GM12878 (cell line): ENCODE results near the gene CELSR1. TPM values are rescaled to one million over a fixed set of nuclear protein-coding genes. Genes with fewer than 3 reads are reported as not detected.

Experiments
- ATAC-seq: fragments of 200-7000 bp; cut with Tn5 transposase; 3 replicates; pipeline ENCODE4 v1.9.1; 2020; ENCODE audit warnings: mild to moderate bottlenecking, moderate library complexity
- BruUV-seq: library from RNA; stranded (reverse); fragments of 400-500 nt; replicated peaks from 2 replicates; lab custom pipeline; 2021; lab: Mats Ljungman, UMichigan
- CTCF ChIA-PET: fragments of 300-600 bp; sonication (Branson Sonifier 250); formaldehyde crosslinking; extraction: SDS; loops from one replicate; lab custom pipeline; 2021; ENCODE audit warnings: inconsistent platforms; lab: Yijun Ruan, JAX
- POLR2A ChIA-PET: fragments of 350-600 bp; formaldehyde crosslinking; extraction: SDS; loops from one replicate; lab custom pipeline; 2021; ENCODE audit warnings: inconsistent platforms; lab: Charles Lee
- RAD21 ChIA-PET: fragments of 300-600 bp; sonication (Branson Sonifier 250); formaldehyde crosslinking; loops from one replicate; lab custom pipeline; 2023; ENCODE audit warnings: antibody characterized with exemption; ENCODE audit not compliant: unreplicated experiment; lab: Charles Lee
- SMC1A ChIA-PET: fragments of 300-600 bp; sonication (Branson Sonifier 250); formaldehyde crosslinking; loops from one replicate; lab custom pipeline; 2023; ENCODE audit not compliant: unreplicated experiment, uncharacterized antibody; lab: Charles Lee
- DNase-seq: peaks from one replicate; pipeline ENCODE4 v3.0.0-alpha.2; 2011; ENCODE audit warnings: low read depth, low spot score
- FAIRE-seq: peaks from 3 replicates; lab custom pipeline; 2011; peaks lifted over from hg19 to GRCh38; lab: Jason Lieb, UNC
- H2AFZ ChIP-seq: 2 replicates; pipeline ENCODE4 v1.6.0; 2011; ENCODE audit warnings: low read depth, low read length, control low read depth; ENCODE audit not compliant: control insufficient read depth
- H3K27ac ChIP-seq: 2 replicates; pipeline ENCODE4 v1.5.1; 2011; ENCODE audit warnings: control low read depth; ENCODE audit not compliant: control insufficient read depth, insufficient read depth
- H3K27me3 ChIP-seq, 2 experiments: replicated peaks in 1 of 2; 2 replicates each; pipeline versions ENCODE4 v1.6.0 to v1.6.1; 2011; ENCODE audit warnings: low read length in 1 of 2; ENCODE audit not compliant: control insufficient read depth in 2 of 2, insufficient read depth in 2 of 2
- H3K36me3 ChIP-seq, 2 experiments: 2 replicates each; pipeline ENCODE4 v1.5.1; 2011; ENCODE audit warnings: low read length in 1 of 2; ENCODE audit not compliant: control insufficient read depth in 2 of 2, insufficient read depth in 2 of 2
- H3K4me1 ChIP-seq: 2 replicates; pipeline ENCODE4 v1.6.1; 2011; ENCODE audit warnings: mild to moderate bottlenecking, low read length, moderate library complexity, mixed read lengths; ENCODE audit not compliant: control insufficient read depth, insufficient read depth
- H3K4me2 ChIP-seq: 2 replicates; pipeline ENCODE4 v1.6.0; 2011; ENCODE audit warnings: control low read depth; ENCODE audit not compliant: control insufficient read depth, insufficient read depth
- H3K4me3 ChIP-seq: fragments of 200-600 bp; sonication (generic); 2 replicates; pipeline ENCODE4 v1.5.1; 2016
- H3K79me2 ChIP-seq: 2 replicates; pipeline ENCODE4 v1.6.0; 2011; ENCODE audit warnings: low read length; ENCODE audit not compliant: control insufficient read depth, insufficient read depth
- H3K9ac ChIP-seq: 2 replicates; pipeline ENCODE4 v1.8.0; 2011; ENCODE audit warnings: low read length, control low read depth, mixed read lengths; ENCODE audit not compliant: control insufficient read depth, insufficient read depth
- H3K9me3 ChIP-seq: replicated peaks from 3 replicates; pipeline ENCODE4 v1.5.1; 2011; ENCODE audit warnings: mild to moderate bottlenecking, low read length; ENCODE audit not compliant: control insufficient read depth, insufficient read depth
- H4K20me1 ChIP-seq: 2 replicates; pipeline ENCODE4 v1.6.0; 2011; ENCODE audit not compliant: control insufficient read depth, insufficient read depth
- ATF7 ChIP-seq: fragments of 450-650 bp; IDR thresholded peaks from 2 replicates; pipeline ENCODE4 v1.6.1; 2016; ENCODE audit warnings: low read depth, mild to moderate bottlenecking
- BCL3 ChIP-seq: IDR thresholded peaks from 2 replicates; pipeline ENCODE4 v1.6.1; 2011; ENCODE audit warnings: borderline replicate concordance, low read depth, mild to moderate bottlenecking, moderate library complexity, low read length; ENCODE audit not compliant: insufficient read depth, poor library complexity, severe bottlenecking
- BHLHE40 ChIP-seq, 2 experiments: fragments of 450-650 bp in 1 of 2; IDR thresholded peaks; 2 replicates each; pipeline ENCODE4 v1.6.1; 2011 to 2017; ENCODE audit warnings: low read depth in 2 of 2, borderline replicate concordance in 1 of 2, improper control_type of control experiment in 1 of 2, low read length in 1 of 2, mild to moderate bottlenecking in 1 of 2
- CBFB ChIP-seq: IDR thresholded peaks from 2 replicates; pipeline ENCODE4 v1.6.1; 2016; ENCODE audit warnings: antibody characterized with exemption, low read depth
- FOXK2 ChIP-seq: fragments of 450-650 bp; IDR thresholded peaks from 2 replicates; pipeline ENCODE4 v1.6.1; 2017; ENCODE audit warnings: mild to moderate bottlenecking, moderate library complexity
- HDAC2 ChIP-seq: fragments of 200-600 bp; sonication (generic); IDR thresholded peaks from 2 replicates; pipeline ENCODE4 v1.6.1; 2017
- NFIC ChIP-seq: IDR thresholded peaks from 2 replicates; pipeline ENCODE4 v1.6.1; 2012; ENCODE audit warnings: low read depth, mild to moderate bottlenecking, inconsistent platforms, low read length, moderate library complexity
- NKRF ChIP-seq: fragments of 450-650 bp; conservative IDR thresholded peaks from 2 replicates; pipeline ENCODE4 v1.6.1; 2017; ENCODE audit warnings: mild to moderate bottlenecking, moderate library complexity
- NR2C1 ChIP-seq: fragments of 450-650 bp; IDR thresholded peaks from 2 replicates; pipeline ENCODE4 v1.6.1; 2017; ENCODE audit warnings: antibody characterized with exemption, mild to moderate bottlenecking, moderate library complexity
- NR2C2 ChIP-seq: IDR thresholded peaks from 2 replicates; pipeline ENCODE4 v1.6.1; 2011; ENCODE audit warnings: borderline replicate concordance, low read depth; ENCODE audit not compliant: control insufficient read depth, insufficient read length
- PBX3 ChIP-seq: IDR thresholded peaks from 2 replicates; pipeline ENCODE4 v1.6.1; 2011; ENCODE audit warnings: mild to moderate bottlenecking, low read depth, low read length, moderate library complexity; ENCODE audit not compliant: insufficient replicate concordance
- POLR2A ChIP-seq: IDR thresholded peaks from 2 replicates; pipeline ENCODE4 v1.6.1; 2011; ENCODE audit warnings: low read depth, mild to moderate bottlenecking, low read length
- POLR2AphosphoS2 ChIP-seq: IDR thresholded peaks from 2 replicates; pipeline ENCODE4 v1.6.1; 2011; ENCODE audit warnings: low read depth, mild to moderate bottlenecking, low read length, improper control_type of control experiment, moderate library complexity
- YY1 ChIP-seq: IDR thresholded peaks from 2 replicates; pipeline ENCODE4 v1.6.1; 2011; ENCODE audit warnings: low read depth, mild to moderate bottlenecking, low read length
- whole genome bisulfite sequencing: methylation state at CpG from one replicate; pipeline ENCODE4 v1.1.6; 2016; ENCODE audit warnings: low lambda C conversion rate; ENCODE audit not compliant: insufficient replicate concordance, insufficient coverage; ENCODE audit errors: missing lambda C conversion rate; 5-methylcytosine and 5-hydroxymethylcytosine counted together
- in situ Hi-C: fragments of 300-500 bp; cut with MboI; formaldehyde crosslinking; loops from 9 replicates; pipeline ENCODE4 v1.14.3; 2018; ENCODE audit warnings: mixed read lengths
- intact Hi-C: fragments of 100-400 bp; cut with micrococcal nuclease; formaldehyde crosslinking; loops from one replicate; pipeline ENCODE4 v1.14.2; 2022; ENCODE audit not compliant: unreplicated experiment
- polyA plus RNA-seq, 11 experiments: library from polyadenylated mRNA; depleted of rRNA in 4 of 11; unstranded in 6 of 11; stranded (reverse) in 5 of 11; fragments of >200 nt; fragmentation: Nextera tagmentation in 4 of 11; fragmentation: Illumina TruSeq in 1 of 11; extraction: Ambion mirVana in 4 of 11; extraction: Trizol in 1 of 11; gene quantifications; 1 replicate in 1 of 11; 2 replicates in 10 of 11; pipeline versions ENCODE4 v1.2.1 to v1.2.3, GENCODE V29; 2011 to 2016; ENCODE audit warnings: inconsistent platforms in 2 of 11, missing spikeins in 2 of 11, low read depth in 1 of 11
- total RNA-seq, 4 experiments: library from RNA; depleted of rRNA in 3 of 4; stranded (reverse); fragments of >200 nt in 3 of 4; fragmentation: Illumina TruSeq in 1 of 4; extraction: Trizol in 1 of 4; gene quantifications; 2 replicates each; pipeline versions ENCODE4 v1.2.1 to v1.2.3, GENCODE V29; 2013 to 2021
- TF ChIP-seq, protein P1 (sequence below): fragments of 450-650 bp; formaldehyde crosslinking; IDR thresholded peaks from 2 replicates; pipeline ENCODE4 v1.4.0; 2022; ENCODE audit warnings: mild to moderate bottlenecking, moderate library complexity

The CELSR1 gene
- total and polyA plus RNA-seq, 10 of the 15 experiments (the other 5 are each of a cell fraction or from before 2014, with no cell fraction given), result 0.05 to 1.7 (median 0.35) TPM; not detected in 2

- no peak for FAIRE-seq
- no peak for ATAC-seq
- POLR2A ChIA-PET, result interaction anchor here (0.5 kb wide), 1 partner anchor 1259 kb away, joined by 3 read pairs; no protein-coding TSS in a partner anchor
- Histone ChIP-seq H3K27me3 (no peaks in the 10 kb centered on the region), H2AFZ (no peak overlapping the region), H3K9ac (no peak overlapping the region), H3K36me3 (no peaks in the 10 kb centered on the region), H3K79me2 (no peaks in the 10 kb centered on the region), H3K9me3 (no peaks in the 10 kb centered on the region), H4K20me1 (no peaks in the 10 kb centered on the region), H3K4me1 (peaks cover 11% of the 10 kb centered on the region), H3K27ac (no peak overlapping the region)
- intact Hi-C loops, result no loop called here
- WGBS, result 51% methylated on average over 27 of the region's 27 CpGs
- SMC1A ChIA-PET, result no interaction called here
- CTCF ChIA-PET, result interaction anchor here (0.9 kb wide), 1 partner anchor 64 kb away, joined by 3 read pairs; no protein-coding TSS in a partner anchor
- RAD21 ChIA-PET, result no interaction called here
- BruUV-seq, result no TSS peak
- DNase-seq, result no peak
- peak in 1 of 2 experiments; percentile 18; a peak in 1 of 4 replicates for TF ChIP-seq BHLHE40 (IDR thresholded peaks at IDR 0.05; ENCODE audit: borderline replicate concordance in 1 of 2, low read depth in 2 of 2, low read length in 1 of 2)
- TF ChIP-seq NKRF, result no peak
- peak; percentile 8 for TF ChIP-seq PBX3
- TF ChIP-seq FOXK2, result no peak
- TF ChIP-seq BCL3, result peak; percentile 65
- no peak for TF ChIP-seq ATF7
- TF ChIP-seq CBFB, result no peak
- TF ChIP-seq NR2C1, result no peak
- TF ChIP-seq POLR2AphosphoS2, result no peak
- TF ChIP-seq POLR2A, result no peak
- TF ChIP-seq NFIC, result peak; percentile 24; the same call in 1 of the 2 replicates
- TF ChIP-seq YY1, result no peak
- no peak for TF ChIP-seq HDAC2
- TF ChIP-seq NR2C2, result no peak
- TF ChIP-seq, protein P1, sequence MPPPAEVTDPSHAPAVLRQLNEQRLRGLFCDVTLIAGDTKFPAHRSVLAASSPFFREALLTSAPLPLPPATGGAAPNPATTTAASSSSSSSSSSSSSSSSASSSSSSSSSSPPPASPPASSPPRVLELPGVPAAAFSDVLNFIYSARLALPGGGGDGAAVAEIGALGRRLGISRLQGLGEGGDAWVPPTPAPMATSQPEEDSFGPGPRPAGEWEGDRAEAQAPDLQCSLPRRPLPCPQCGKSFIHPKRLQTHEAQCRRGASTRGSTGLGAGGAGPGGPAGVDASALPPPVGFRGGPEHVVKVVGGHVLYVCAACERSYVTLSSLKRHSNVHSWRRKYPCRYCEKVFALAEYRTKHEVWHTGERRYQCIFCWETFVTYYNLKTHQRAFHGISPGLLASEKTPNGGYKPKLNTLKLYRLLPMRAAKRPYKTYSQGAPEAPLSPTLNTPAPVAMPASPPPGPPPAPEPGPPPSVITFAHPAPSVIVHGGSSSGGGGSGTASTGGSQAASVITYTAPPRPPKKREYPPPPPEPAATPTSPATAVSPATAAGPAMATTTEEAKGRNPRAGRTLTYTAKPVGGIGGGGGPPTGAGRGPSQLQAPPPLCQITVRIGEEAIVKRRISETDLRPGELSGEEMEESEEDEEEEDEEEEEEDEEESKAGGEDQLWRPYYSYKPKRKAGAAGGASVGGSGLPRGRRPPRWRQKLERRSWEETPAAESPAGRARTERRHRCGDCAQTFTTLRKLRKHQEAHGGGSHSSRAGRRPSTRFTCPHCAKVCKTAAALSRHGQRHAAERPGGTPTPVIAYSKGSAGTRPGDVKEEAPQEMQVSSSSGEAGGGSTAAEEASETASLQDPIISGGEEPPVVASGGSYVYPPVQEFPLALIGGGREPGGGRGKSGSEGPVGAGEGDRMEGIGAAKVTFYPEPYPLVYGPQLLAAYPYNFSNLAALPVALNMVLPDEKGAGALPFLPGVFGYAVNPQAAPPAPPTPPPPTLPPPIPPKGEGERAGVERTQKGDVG (CRISPR knock-in tag), result no peak
- TF ChIP-seq, all 136 proteins: peak for 4
- H3K4me2 ChIP-seq, result no peak overlapping the region
- in situ Hi-C loops, result no loop called here
- H3K4me3 ChIP-seq, result no peak overlapping the region
Measured at GRCh38 chr22:46419754-46420571, 117.5 kb downstream of the CELSR1 start.
